HG02642 (cell line): Measurements from ENCODE around the gene AUP1.

Experiments used
- ATAC-seq: cut with Tn5 transposase; IDR thresholded peaks from one replicate; pipeline ENCODE4 v1.9.1; 2021; ENCODE audit warnings: mild to moderate bottlenecking; ENCODE audit not compliant: unreplicated experiment, poor library complexity

Gene AUP1

DNA sequence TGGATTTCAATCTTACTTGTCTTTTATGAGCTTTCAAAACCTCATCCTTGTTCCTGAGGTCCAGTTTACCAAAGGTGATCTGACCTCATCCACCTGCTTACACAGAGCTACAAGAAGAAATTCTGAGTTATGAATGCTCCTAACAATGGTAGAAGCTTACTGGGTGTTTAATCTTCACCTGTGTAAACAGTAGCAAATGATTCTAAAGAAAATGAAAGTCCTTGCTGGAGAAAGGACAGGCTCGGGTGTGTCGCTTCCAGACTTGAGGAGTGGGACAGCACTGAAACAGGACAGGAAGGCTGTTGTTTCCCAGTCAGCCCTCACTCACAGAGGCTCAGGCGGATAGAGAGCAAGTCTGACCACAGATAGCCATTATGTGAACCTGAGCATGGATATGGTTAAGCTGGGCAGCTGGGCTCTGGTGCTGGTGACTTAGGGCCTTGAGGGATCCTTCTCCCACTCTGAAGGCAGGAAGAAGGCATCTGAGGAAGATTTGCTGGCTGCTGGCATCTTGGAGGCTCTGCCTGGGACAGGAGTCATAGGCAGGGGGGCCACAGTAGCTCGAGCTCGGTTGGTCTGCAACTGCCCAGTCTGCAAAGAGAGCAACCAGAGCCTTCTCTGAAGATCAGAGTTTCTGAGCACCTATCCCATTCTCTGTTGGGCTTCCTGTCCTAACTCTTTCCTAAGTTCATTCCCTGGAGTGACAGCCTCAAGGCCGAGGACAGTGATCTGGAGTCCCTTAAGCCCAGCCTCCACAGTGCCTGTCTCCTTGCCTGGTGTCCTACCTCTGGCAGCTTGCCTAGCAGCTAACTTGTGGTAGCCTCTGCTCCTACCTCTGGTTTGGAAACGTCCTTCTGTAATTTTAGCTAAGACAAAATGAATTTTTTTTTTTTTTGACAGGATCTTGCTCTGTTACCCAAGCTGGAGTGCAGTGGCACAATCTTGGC lies 29.1 kb upstream of the AUP1 start:
- no peak for ATAC-seq

DNA sequence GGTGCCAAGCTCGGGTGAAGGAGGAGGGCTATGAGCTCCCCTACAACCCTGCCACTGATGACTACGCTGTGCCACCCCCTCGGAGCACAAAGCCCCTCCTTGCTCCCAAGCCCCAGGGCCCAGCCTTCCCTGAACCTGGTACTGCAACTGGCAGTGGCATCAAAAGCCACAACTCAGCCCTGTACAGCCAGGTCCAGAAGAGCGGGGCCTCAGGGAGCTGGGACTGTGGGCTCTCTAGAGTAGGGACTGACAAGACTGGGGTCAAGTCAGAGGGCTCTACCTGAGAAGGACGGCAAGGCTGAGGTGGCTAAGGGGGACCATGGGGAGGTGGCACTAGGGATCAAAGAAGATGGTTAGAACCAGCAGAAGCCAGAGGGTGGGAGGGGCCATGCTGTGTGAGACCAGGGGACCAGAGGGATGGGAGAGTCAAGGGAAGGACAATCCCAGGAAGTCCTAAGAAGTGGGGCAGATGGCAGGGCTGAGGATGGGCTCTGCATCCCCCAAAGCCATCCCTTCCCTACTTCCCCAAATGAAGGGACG lies 27.4 kb upstream of the AUP1 start:
- ATAC-seq = no peak

DNA sequence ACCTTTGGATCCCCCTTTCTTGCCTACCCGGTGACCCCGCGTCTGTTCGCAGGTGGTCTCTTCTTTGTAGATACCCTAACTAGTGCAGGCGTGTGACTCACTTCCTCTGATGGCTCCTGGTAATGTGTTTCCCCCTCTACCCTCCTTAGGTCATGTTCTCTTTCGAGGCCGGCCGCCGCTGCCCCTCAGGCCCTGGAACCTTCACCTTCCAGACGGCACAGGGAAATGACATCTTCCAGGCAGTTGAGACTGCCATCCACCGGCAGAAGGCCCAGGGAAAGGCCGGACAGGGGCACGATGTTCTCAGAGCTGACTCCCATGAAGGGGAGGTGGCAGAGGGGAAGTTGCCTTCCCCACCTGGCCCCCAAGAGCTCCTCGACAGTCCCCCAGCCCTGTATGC lies 26.7 kb upstream of the AUP1 start:
- no peak for ATAC-seq

DNA sequence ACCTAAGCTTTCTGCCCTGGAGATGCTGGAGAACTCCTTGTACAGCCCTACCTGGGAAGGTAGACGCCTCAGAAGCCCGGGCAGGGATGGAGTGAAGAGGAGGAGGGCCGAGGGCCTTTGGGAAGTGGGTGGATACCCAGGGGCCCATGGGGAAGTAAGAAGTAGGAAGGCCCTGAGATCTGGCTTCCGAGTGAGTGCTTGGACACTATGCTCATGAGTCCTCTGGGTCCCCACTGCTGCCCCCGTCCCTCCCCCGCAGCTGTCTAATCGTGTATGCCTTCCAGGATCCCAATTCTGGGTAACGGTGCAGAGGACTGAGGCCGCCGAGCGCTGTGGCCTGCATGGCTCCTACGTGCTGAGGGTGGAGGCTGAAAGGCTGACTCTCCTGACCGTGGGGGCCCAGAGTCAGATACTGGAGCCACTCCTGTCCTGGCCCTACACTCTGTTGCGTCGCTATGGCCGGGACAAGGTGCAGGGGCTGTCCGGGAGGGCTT lies 26.2 kb upstream of the AUP1 start:
- ATAC-seq = no peak

DNA sequence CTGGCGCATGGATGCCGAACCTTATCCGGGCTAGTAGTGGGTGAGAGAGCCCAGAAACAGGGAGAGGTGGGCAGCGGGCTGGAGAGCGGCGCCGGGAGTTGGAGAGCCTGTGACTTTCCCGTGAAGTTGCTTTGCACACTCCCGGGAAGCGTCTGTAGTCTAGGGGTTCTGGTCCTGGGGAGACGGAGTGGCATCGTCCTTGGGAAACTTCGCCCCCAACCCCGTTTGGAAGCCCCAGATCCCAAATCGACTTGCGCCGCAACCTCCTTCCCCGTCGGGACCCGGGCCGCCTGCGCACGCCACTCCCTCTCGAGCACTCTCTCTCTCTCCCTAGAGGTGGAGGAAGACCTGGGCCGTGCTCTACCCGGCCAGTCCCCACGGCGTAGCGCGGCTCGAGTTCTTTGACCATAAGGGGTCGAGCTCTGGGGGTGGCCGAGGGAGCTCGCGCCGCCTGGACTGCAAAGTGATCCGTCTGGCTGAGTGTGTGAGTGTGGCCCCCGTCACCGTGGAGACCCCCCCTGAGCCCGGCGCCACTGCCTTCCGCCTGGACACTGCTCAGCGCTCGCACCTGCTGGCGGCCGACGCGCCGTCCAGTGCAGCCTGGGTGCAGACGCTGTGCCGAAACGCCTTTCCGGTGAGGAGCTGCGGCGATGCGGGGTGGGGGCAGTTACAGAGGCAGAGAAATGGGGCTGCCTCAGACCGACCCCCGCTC lies 25.5 kb upstream of the AUP1 start:
- peak; percentile 48 for ATAC-seq

DNA sequence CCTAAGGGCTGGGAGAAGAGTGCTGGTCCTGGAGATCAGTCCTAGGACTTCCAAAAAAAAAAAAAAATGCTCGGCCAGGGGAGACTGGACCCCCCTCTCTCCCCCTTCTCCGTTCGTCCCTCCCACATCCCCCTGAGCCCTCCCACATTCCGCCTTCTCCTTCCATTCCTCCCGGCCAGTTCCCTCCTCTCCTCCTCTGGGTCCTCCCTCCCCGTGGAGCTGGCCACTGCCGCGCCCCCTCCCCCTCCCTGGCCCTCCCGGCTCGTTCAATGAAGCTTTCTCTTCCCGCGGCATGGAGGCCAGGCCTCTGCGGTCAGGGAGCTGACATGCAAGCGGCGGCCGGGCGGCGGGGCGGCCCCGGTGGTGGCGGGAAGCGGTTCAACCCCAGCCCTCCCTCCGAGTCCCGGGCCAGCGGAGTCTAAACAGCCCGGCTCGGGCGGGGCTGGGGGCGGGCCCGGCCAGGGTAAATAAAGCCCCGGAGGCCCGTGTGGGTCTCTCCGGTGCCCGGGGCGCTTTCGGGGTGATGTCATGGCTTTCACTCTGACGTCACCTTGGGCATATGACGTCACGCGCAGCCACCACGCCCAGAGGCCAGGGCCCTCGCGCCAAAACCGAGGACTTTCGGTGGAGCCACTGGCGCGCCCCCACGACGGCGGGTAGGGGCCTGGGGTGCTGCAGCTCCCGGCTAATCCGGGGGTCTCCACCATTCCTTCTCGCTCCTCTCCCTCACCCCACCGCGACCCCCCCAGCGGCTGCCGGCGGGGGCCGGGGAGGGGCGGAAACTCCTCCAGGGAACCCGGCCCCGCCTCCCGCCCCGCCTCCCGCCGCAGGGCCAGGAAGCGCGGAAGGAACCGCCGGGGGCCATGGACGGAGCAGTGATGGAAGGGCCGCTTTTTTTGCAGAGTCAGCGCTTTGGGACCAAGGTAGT lies 24.6 kb upstream of the AUP1 start, which contains the start of the genes DOK1 and LOXL3:
TSS of gene DOK1 (plus strand) at position 829 of the 928 bp plus-strand sequence. CDS start at position 864, 35 bp downstream.
TSS of gene LOXL3 (minus strand) at position 51 of the 928 bp plus-strand sequence. CDS start 1,308 bp downstream, outside the sequence.
- ATAC-seq = peak; percentile 61

DNA sequence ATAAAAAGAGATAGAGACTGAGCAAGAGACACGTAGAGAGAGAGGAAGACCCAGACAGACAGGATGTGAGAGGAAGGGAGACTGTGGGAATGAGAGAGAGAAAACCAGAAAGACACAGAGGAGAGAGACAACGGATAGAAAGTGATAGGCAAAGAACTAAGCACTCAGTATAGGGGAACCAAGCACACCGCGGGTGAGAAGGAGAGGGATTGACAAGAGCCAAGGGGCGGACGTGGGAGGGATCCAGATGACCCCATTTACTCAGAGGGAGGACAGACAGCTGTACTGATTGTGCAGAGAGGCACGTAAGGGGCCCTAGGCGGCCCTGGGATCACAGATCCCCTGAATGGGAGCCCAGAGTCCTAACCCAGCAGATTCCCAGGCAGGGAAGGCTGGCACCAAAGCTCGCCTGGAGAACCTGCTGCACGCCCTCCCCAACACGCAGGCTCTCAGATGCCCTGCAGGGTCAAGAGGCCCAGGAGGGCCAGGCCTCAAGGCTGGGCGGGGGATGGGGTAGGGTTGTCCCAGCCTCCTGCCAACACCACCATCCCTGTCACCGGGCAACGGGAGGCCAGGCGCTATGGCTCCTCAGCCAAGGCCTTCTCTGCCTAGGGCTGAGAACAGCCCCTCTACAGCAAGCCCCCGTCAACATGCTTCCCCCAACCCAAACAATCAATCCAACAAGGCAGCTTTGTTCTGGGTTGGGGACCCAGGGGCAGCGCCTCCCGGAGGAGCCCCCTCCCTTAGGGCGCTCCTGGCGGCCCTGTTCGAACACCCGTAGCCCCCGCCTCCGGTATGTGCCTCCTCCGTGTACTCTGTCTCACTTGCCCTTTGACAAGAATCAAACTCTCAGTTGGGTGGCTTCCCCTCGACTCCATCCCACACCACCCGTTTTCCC lies 23.7 kb upstream of the AUP1 start:
- ATAC-seq = no peak

DNA sequence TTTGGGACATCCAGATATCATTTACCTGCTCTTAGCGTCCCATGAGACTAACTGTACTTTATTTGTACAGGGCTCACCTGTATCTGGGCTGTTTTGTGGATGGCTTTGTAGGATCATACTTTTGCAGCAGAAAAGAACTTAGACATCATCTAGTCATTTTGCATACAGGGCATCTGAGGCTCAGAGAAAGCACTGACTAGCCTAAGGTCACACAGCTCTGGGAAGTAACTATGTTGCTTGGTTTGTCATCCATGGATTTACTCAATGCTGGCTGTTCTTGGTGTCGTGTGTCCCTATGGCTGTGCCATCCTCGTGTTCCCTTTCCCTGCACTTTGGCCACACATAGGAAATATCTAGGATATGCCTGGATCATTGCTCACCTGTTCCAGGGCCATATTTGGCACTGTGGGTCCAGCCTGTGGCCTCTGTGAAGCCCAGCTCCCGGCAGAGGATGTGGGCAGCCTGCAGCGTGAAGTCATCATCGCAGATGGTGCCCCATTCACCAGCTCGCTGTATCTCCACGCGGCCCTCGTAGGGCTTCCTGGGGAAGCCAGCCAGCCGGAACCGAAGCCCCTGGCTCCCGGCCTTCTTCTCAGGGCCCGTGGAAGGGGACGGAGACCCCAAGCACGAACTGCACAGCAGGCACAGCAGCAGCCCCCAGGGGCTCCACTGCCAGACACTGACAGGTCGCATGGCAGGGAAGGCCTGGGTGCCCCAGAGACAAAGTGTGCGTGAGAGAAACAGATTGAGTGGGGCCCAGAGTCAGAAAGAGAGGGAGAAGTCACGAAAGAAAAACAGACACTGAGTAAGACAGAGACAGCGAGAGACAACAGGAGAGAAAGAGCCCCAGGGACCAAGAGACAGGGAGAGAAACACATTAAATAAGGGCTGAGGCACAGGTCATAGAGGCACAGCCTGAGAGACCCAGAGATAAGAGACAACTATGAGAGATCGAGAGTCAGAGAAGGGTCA lies 22.7 kb upstream of the AUP1 start:
- ATAC-seq = no peak

DNA sequence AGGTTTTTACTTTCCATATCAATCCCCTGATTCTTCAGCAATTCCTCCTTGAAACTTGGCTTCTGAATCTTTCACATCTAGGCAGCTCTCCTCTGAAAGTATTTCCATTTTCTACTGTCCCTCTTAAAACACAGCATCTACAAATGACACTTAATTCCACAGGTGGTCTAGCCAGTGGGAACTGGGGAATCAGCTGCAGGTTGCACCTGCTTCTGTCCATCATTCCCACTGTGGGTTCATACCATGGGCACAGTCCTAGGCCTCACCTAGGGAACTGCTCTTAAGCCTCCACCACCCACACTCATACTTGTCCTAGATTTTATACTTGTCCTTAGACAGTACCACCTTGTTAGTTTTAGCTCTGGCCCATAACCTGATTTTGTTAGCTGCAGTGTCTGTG lies 22.0 kb upstream of the AUP1 start:
- ATAC-seq = no peak

DNA sequence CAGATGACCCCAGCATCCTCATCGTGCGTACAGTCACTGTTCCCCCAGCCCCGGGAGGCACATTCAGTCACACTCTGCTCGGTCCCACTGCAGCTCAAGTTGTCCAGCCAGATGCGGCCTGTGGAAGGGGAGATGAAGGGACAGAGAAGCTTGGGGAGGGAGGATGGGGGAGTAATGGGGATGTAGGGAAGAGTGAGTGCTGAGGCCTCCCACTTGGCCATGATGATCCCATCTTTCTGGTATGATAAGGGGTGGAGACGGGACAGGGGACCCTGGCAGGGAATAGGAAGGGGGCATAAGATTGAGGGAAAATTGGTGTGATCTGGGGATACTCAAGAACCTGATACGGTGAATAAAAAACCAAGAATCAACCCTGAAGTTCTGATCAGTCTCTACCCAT lies 20.7 kb upstream of the AUP1 start:
- ATAC-seq = no peak

DNA sequence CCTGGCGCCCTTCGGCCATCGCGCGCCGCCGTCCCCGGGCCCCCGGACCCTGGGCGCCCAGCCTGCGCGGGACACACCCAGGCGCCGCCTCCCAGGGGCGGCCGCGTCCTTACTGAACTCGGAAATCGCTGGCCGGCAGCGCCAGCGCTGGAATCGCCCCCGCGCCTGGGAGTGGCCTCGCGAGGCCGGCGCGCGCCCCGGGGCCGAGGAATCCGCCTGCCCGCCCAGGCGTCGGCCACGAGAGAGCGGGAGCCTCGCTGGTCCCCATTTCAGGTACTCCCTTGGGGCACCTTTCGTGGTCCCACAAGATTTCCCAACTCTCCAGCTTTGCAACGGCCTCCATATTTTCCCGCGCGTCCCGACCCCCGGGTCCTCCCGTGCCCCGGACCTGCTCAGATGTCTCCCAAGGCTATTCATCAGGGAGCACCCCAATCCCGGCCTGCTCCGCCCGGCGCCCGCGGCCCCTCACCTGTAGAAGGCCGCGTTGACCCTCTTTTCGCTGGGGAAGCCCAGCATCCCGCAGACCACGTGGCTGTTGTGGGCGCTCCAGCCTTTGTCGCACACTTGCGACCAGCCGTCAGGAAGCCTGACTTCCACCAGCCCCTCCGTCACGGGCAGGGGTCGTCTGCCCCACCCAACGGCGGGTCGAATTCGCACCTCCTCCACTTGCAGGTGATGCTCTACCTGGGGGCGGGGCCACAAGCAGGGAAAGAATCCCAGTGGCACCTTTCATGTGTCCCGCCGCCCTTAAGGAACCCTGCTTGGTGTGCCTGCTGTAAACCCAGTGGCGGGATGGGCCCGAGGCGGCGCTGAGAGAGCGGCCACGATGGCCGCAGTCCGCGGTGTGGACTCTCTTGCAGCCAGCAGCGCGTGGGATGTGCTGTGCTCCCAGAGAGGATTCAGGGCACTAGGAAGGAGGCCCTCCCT lies 19.7 kb upstream of the AUP1 start:
- no peak for ATAC-seq

DNA sequence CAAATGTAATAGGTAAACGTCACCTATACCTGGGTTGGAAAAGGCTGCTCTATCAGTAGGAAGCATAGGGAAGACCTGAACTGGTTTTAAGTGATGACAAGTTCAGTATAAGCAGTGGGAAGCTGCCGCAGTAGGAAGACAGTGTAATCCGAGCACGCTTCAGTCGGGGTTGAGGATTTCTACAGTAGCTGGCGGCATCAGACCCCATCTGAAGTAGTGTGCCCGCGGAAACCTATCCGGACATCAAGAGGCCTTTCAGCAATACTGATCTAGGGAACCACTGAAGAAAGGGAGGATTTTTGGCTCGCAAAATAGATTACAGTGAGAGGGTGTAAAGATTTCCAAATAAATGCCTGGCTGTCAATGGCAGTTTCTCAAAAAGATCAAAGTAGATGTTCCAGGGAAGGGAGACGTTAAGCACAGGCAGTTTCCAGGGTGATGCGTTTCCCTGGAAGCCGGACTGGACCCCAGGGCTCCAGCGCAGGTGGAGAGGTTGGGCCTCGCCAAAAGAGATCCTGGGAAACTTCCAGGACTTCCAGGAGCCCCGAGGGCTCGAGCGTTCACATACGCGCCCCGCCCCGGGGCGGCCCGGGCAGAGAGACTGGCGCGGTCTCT lies 18.9 kb upstream of the AUP1 start:
- ATAC-seq = no peak

DNA sequence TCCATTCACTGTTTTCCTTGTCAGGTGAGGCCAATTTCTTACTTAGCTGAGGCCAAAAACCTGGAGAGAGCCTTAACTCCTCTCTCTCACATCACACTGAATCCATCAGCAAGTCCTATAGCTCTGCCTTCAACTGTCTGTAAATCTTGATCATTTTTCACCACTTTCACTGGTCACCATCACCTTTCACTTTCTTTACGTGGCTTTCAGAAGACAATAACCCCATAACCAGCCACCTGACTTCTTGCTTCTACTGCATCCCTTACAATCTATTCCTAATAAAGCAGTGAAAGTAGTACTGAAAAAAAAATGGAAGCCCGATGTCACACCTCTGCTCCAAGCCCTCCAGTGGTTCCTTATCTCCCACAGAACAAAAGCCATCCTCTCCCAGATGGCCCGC lies 16.5 kb upstream of the AUP1 start:
- no peak for ATAC-seq

DNA sequence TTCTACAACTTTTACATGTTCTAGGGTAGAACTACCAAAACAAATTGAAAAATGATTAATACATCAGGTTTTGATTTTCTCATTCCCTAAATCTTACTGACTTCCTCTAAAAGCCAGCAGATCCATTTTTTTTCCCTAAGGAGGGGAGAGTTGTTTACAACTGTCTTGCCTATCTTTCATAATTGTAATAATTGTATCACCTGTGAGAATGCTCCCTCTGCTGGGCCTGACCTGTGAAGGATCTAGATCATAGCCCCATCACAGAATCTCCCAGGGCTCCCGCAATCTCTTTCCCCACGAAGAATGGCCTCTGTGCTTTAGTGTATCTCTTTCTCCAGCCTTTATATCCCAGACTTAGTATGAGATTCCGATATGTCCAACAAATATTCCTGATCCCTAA lies 15.1 kb upstream of the AUP1 start:
- ATAC-seq = no peak

DNA sequence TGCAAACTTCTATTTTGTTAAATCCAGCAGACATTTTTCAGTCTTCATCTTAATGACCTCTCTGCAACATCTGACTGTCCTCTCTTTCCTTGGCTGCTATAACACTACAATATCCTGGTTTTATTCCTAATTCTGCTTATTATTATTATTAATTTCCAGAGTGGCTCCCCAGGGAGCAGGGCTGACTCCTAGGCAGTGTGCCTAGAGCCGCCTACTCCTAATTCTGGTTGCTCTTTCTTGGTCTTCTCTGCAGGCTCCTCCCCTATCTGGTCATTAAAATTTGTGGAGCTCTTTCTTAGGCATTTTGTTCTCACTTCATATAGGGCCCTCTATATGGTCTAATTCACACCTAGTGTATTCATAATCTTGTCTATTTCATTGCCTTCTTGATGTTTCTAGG lies 13.5 kb upstream of the AUP1 start:
- ATAC-seq = no peak

DNA sequence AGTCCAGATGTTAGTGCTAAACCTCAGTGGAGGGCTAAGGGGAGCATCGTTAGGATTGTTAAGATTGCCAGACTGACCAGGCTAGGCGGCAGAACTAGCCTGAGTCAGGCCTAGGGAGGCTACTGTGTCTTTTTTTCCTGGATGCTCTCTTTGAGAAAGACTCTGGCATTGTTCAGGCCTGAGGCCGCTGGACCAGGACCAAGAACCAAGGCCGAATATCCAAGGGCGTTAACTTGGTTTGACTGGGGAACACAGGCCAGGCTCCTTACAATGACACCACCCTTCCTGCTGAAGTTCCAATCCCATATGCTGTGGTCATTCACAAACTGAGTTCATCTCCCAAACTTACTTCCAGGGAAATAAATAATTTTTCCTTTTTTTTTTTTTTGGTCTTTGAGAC lies 10.8 kb upstream of the AUP1 start:
- no peak for ATAC-seq
